Measurements from ENCODE around the gene ARG2. TPM values are rescaled to one million over a fixed set of nuclear protein-coding genes. Genes with fewer than 3 reads are reported as not detected.
A peak's percentile ranks its signal among the peaks of the same experiment; 100 is the strongest.

The ARG2 gene
- total and polyA plus RNA-seq, 2 experiments from 2014 or later = 5.6 to 6.3 TPM

GRCh38 chr14:67646131-67646530 is 26.4 kb downstream of the ARG2 start:
- no peaks in the 10 kb centered on the region for H3K27me3 ChIP-seq (replicated peaks; ENCODE audit: insufficient read depth)
- 81 to 90% methylated on average over 3 of the region's 3 CpGs for WGBS, 2 experiments (ENCODE audit: low coverage in 1 of 2, low lambda C conversion rate in 2 of 2, missing lambda C conversion rate in 2 of 2)

GRCh38 chr14:67650151-67650550 is 30.4 kb downstream of the ARG2 start:
- Histone ChIP-seq H4K20me1 (ENCODE audit: insufficient read depth) (no peaks in the 10 kb centered on the region), H3K36me3 (ENCODE audit: low read depth) (peaks cover 50% of the 10 kb centered on the region), H3K9me2 (ENCODE audit: insufficient read depth) (no peaks in the 10 kb centered on the region), H3K4me2 (ENCODE audit: unreplicated experiment) (peak overlapping the region; percentile 27), H3K4me1 (ENCODE audit: insufficient read depth) (peaks cover 31% of the 10 kb centered on the region), H3K9me3 (ENCODE audit: low read depth) (no peaks in the 10 kb centered on the region), H3K79me2 (ENCODE audit: insufficient read depth) (0 out of 2 replicates have a peak, but pooled peaks cover 4% of the 10 kb centered on the region), H3K27ac (peak overlapping the region; percentile 92), H3K4me3 (no peak overlapping the region), H2AFZ (0 out of 2 replicates have a peak overlapping the region, but pooled peaks have one; percentile 25), H3F3A (ENCODE audit: insufficient read depth) (peaks cover 39% of the 10 kb centered on the region), H3K9ac (peak overlapping the region; percentile 35; the same call in 1 of the 2 replicates), H3K27me3 (replicated peaks; ENCODE audit: insufficient read depth) (no peaks in the 10 kb centered on the region)
- in situ Hi-C loops (cut with MboI) = no loop called here
- DNase-seq = peak; percentile 28
- no peak for TF ChIP-seq EZH2phosphoT487 (IDR thresholded peaks at IDR 0.05; ENCODE audit: insufficient read depth, low read depth)
- no peak for TF ChIP-seq EZH2 (IDR thresholded peaks at IDR 0.05; ENCODE audit: insufficient read depth, poor library complexity, severe bottlenecking)
- 48 to 58% methylated on average over 1 of the region's 1 CpG for WGBS, 2 experiments (ENCODE audit: low coverage in 1 of 2, low lambda C conversion rate in 2 of 2, missing lambda C conversion rate in 2 of 2)

More at GRCh38 chr14:67646131-67646530, 26.4 kb downstream of the ARG2 start:
- no peak overlapping the region for H2AFZ ChIP-seq
- peaks cover 25% of the 10 kb centered on the region for H3K36me3 ChIP-seq (ENCODE audit: low read depth)
- H3F3A ChIP-seq (ENCODE audit: insufficient read depth) = peaks cover 15% of the 10 kb centered on the region; the same call in 1 of the 2 replicates
- DNase-seq = no peak
- no peak overlapping the region for H3K9ac ChIP-seq
- H3K4me3 ChIP-seq = no peak overlapping the region
- TF ChIP-seq EZH2 (IDR thresholded peaks at IDR 0.05; ENCODE audit: insufficient read depth, poor library complexity, severe bottlenecking) (no peak), EZH2phosphoT487 (IDR thresholded peaks at IDR 0.05; ENCODE audit: insufficient read depth, low read depth) (no peak)
- no peaks in the 10 kb centered on the region for H3K9me2 ChIP-seq (ENCODE audit: insufficient read depth)
- in situ Hi-C loops (cut with MboI) = no loop called here
- H4K20me1 ChIP-seq (ENCODE audit: insufficient read depth) = no peaks in the 10 kb centered on the region
- 0 out of 2 replicates have a peak, but pooled peaks cover 4% of the 10 kb centered on the region for H3K79me2 ChIP-seq (ENCODE audit: insufficient read depth)
- H3K9me3 ChIP-seq (ENCODE audit: low read depth) = no peaks in the 10 kb centered on the region
- peaks cover 14% of the 10 kb centered on the region for H3K4me1 ChIP-seq (ENCODE audit: insufficient read depth)
- H3K27ac ChIP-seq = no peak overlapping the region
- no peak overlapping the region for H3K4me2 ChIP-seq (ENCODE audit: unreplicated experiment)

- in situ Hi-C loops (cut with MboI) = no loop called here
- Histone ChIP-seq H4K20me1 (ENCODE audit: insufficient read depth) (no peaks in the 10 kb centered on the region), H3K9ac (peak overlapping the region; percentile 35; the same call in 1 of the 2 replicates), H3K4me3 (no peak overlapping the region), H3K79me2 (ENCODE audit: insufficient read depth) (0 out of 2 replicates have a peak, but pooled peaks cover 4% of the 10 kb centered on the region), H3K4me2 (ENCODE audit: unreplicated experiment) (peak overlapping the region; percentile 27), H3K27me3 (replicated peaks; ENCODE audit: insufficient read depth) (no peaks in the 10 kb centered on the region), H3K9me2 (ENCODE audit: insufficient read depth) (no peaks in the 10 kb centered on the region), H3K9me3 (ENCODE audit: low read depth) (no peaks in the 10 kb centered on the region), H3K27ac (peak overlapping the region; percentile 92), H3K4me1 (ENCODE audit: insufficient read depth) (peaks cover 31% of the 10 kb centered on the region), H3K36me3 (ENCODE audit: low read depth) (peaks cover 56% of the 10 kb centered on the region), H2AFZ (0 out of 2 replicates have a peak overlapping the region, but pooled peaks have one; percentile 25), H3F3A (ENCODE audit: insufficient read depth) (peaks cover 39% of the 10 kb centered on the region)
- 15 to 24% methylated on average over 2 of the region's 2 CpGs for WGBS, 2 experiments (ENCODE audit: low coverage in 1 of 2, low lambda C conversion rate in 2 of 2, missing lambda C conversion rate in 2 of 2)
- TF ChIP-seq EZH2 (IDR thresholded peaks at IDR 0.05; ENCODE audit: insufficient read depth, poor library complexity, severe bottlenecking) = no peak
- no peak for TF ChIP-seq EZH2phosphoT487 (IDR thresholded peaks at IDR 0.05; ENCODE audit: insufficient read depth, low read depth)
- DNase-seq = peak; percentile 92
Measured at GRCh38 chr14:67650694-67651093, 31.0 kb downstream of the ARG2 start.

- Histone ChIP-seq H3K27me3 (replicated peaks; ENCODE audit: insufficient read depth) (no peaks in the 10 kb centered on the region), H3K36me3 (ENCODE audit: low read depth) (peaks cover 48% of the 10 kb centered on the region), H2AFZ (no peak overlapping the region), H3K9ac (no peak overlapping the region), H3K27ac (peak overlapping the region; percentile 92; the same call in 1 of the 2 replicates), H3F3A (ENCODE audit: insufficient read depth) (peaks cover 39% of the 10 kb centered on the region), H4K20me1 (ENCODE audit: insufficient read depth) (no peaks in the 10 kb centered on the region), H3K4me2 (ENCODE audit: unreplicated experiment) (no peak overlapping the region), H3K4me3 (no peak overlapping the region), H3K9me3 (ENCODE audit: low read depth) (no peaks in the 10 kb centered on the region), H3K79me2 (ENCODE audit: insufficient read depth) (peaks cover 10% of the 10 kb centered on the region; the same call in 1 of the 2 replicates), H3K4me1 (ENCODE audit: insufficient read depth) (peaks cover 31% of the 10 kb centered on the region), H3K9me2 (ENCODE audit: insufficient read depth) (no peaks in the 10 kb centered on the region)
- in situ Hi-C loops (cut with MboI) = no loop called here
- no peak for DNase-seq
- TF ChIP-seq EZH2phosphoT487 (IDR thresholded peaks at IDR 0.05; ENCODE audit: insufficient read depth, low read depth) (no peak), EZH2 (IDR thresholded peaks at IDR 0.05; ENCODE audit: insufficient read depth, poor library complexity, severe bottlenecking) (no peak)
- WGBS, 2 experiments (ENCODE audit: low coverage in 1 of 2, low lambda C conversion rate in 2 of 2, missing lambda C conversion rate in 2 of 2) = 93 to 100% methylated on average over 1 of the region's 1 CpG
Measured at GRCh38 chr14:67652189-67652588, 32.5 kb downstream of the ARG2 start.
